IPS-NIHi7 (cell line): Measurements from ENCODE around the gene SEMA4D.

Experiments
- DNase-seq: peaks from one replicate; pipeline ENCODE4 v3.0.0; 2012; ENCODE audit warnings: mixed read lengths; ENCODE audit errors: extremely low spot score

The SEMA4D gene

DNA sequence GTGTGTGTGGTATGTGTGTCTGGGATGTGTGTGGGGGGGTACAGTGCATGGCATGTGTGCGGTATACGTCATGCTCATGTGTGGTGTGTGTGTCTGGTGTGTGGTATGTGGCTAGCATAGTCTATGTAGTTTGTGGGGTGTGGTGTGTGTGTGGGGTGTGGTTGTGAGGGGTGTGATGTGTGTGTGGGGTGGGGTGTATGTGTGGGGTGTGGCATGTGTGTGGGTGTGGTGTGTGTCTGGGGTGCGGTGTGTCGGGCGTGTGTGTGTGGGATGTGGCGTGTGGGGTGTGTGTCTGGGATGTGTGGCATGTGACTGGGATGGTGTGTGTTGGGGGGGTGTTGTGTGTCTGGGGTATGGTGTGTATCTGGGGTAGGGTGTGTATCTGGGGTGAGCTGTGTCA is 127.3 kb downstream of the SEMA4D start:
- no peak for DNase-seq

DNA sequence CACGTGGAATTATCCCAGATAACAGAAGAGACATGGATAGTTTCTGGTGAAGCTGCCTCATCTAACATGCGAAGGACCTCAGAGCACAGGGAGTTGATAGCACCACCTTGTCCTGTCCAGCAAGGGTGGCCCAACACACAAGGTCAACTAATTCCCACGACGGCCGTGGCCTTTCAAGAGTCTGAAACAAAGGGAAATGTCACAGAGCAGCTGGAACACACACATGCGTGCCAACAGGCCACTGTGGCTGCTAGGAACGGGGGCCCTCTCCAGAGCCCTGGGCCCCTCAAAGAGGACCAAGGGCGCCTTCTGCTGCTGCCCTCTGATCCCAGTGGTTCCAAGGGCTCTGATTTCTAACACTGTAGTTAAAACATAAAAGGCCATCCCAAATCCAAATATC is 128.9 kb downstream of the SEMA4D start:
- DNase-seq: no peak

DNA sequence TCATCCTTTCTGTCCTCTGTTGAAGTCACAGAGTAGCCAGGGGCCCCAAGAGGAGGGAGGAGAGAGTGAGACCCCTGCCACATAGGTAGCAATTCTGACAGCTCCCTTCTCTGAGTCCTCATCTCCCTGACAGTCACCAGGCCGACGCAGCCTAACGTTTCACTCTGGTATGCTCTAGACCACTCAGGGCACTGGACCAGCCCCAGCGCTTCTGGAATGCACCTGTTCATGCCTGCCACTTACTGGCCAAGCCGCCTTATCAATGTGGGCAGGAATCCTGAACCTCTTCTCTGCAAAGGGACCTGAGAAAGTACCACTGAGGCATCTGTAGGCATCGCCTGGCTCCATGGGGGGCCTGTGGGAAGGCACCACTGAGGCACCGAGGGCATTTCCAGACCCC is 129.4 kb downstream of the SEMA4D start:
- DNase-seq: no peak

DNA sequence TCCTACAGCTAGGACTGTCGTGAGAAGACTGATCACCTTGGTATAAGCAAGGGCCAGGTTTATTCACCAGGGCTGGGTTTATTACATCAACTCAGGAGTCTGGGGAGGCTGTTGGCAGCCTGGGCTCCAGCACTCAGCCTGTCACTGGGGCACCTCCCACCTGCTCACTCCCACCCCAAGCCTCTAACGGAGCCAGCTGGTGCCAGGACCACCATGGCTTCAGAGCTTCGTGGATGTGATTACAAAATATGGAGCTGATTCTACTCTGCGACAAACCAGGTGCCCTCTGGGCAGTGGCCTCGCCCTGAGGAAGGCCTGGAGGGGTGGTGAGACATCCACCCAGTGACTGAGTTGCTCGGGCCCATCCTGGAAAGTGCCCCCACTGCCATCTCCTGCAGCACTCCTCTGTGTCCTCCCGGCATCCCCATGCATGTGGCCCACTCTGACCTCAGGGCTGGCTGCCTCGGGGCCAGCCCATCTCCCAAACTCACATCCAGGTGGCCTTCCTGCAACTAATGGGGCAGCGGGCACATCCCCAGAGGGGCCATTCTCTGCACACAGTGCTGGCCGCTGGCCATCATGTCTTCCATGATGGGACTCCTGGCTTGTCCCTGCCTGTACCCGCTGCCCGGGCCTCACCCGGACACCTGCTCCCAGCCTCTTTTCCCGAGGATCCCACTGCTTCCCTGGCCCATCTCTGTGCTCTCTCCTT is 130.0 kb downstream of the SEMA4D start:
- no peak for DNase-seq

DNA sequence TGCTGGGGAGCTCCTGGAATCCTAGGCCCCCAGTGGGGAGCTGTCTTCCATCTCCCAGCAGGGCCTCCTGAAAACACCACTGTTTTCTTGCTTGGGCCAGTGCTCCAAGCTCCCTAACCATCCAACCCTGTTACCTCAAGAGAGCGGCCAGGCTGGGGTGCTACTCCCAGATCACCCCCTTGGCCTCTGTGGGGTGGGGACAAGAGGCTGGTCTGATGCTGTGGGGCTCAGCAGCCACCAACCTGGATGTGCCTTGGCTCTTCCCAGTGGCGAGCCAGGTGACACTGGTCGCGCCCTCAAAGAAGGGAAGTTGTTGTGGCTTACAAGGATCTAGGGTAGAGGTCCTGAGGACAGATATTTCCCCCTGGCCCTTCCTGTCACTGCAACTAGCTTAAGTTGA is 130.6 kb downstream of the SEMA4D start:
- DNase-seq: no peak

DNA sequence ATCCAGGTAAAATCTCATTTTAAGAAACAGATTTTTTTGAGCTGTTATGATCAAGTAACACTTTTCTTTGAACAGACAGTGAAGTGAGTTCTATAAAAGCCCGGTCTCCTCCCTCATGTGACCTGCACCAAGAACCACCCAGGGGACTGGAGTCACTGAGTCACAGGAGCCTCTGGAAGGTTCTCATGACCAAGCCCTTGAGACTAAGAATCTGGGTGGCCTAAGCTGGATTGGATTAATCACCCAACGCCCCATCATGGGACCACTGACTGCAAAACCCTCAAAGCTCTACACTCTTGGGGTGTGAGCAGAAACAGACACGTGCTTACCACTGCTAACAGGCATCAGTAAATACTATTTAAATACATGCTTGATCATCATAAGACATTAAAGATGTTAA is 131.2 kb downstream of the SEMA4D start:
- no peak for DNase-seq

DNA sequence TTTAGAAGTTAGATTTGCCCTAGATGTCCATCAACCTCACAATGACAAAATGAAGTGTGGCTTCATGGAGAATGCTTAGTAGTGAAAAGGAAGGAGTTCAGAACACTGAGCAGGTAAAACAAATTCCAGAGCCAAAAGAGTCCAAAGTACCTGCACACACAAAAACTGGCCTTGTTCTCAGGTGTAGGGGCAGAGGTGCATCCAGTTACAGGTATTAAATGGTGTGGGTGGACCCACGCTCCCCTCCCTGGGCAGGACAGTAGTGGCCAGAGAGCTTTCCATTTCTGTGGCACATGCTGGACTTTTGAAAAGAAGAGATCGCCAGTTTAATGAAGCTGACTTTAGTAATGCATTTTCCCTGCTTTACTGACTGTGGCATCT is 132.4 kb downstream of the SEMA4D start:
- DNase-seq: no peak

DNA sequence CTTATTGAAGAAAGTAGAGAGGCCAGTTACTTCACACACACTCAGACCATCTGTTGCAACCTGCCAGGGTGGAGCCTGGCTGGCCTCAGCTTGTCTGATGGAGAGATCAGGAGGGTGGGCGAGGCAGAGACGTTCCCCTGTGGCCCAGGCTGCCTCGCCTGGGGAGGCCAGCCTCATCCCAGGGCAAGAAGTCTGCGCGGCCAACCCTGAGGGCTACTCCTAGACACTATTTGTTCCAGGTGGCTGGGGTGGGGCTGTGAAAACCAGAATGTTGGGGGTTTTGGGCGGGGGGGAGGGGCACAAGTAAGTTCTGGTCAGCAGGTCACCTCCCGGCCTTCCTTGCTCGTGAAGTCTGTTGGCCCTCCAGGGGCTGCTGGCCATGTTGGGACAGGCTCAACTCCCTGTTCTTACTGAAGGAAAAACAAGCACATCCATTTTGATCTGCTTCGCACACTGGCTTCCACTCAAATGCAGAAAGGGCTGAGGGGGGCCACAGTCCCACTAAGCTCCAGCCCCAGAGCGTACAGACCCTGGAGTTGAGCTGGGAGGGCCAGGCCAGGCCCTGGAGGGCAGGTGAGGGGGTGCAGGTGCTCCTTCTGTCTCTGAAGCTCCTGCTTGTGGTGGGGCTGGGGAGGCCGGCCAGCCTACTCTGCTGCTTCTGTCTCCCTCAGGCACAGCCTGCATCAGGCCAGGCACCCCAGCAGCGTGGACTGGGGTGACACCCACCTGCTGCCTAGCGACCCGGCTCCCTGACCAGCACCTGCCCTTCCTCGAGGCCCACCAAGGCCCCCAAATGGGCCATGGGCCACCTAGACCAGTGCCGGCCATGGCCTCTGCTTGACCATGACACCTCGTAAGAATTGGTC is 133.0 kb downstream of the SEMA4D start:
- no peak for DNase-seq

DNA sequence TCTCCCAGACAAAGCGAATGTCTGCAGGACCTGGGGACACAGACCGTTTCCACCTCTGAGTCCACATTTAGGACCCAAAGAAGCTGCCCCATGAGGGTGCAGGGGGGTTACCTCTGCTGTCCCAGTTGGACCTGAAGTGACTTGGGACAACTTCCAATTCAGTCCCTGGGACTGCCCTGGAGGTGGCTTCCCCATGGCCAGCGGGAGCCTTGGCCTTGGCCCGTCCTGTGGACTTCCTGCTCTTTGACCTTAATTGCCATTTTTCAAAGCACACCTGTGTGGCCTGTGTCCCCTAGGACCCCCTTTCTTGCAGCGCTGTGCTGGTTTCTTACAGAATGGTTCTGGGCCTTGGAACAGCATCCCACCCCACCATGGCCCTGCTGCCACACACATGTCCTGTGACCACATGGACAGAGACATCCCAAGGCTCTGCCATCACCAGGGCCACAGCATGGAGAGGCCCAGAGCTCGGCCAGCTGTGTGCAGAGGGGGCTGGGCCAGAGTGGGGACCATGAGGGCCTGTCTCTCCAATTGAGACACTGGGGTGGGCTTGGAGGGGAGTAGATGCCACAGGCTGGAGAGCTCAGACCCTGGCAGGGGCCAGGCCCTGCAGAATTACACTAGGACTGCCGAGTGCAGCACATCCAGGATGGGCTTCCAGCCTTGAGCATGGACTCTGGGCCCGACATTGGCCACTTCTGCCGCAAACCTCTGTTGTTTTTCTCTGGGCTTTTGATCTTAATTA is 133.8 kb downstream of the SEMA4D start:
- no peak for DNase-seq

DNA sequence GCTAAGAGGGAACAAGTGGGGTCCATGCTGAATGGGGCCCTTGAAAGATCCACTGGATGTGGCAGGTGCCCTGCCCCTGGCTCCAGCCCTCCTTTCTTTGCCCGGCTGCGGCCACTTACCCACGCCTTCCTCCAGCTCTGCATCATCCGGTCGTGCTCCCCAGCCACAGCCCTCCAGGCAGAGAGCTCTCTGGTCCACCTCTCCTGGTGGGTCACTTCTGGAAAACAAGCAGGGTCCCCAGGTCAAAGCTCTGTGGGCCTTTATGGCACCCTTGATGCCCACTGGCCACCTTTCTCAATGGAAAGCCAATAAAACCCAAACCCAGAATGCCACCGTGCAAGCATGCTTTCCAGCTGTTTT is 134.6 kb downstream of the SEMA4D start:
- no peak for DNase-seq

DNA sequence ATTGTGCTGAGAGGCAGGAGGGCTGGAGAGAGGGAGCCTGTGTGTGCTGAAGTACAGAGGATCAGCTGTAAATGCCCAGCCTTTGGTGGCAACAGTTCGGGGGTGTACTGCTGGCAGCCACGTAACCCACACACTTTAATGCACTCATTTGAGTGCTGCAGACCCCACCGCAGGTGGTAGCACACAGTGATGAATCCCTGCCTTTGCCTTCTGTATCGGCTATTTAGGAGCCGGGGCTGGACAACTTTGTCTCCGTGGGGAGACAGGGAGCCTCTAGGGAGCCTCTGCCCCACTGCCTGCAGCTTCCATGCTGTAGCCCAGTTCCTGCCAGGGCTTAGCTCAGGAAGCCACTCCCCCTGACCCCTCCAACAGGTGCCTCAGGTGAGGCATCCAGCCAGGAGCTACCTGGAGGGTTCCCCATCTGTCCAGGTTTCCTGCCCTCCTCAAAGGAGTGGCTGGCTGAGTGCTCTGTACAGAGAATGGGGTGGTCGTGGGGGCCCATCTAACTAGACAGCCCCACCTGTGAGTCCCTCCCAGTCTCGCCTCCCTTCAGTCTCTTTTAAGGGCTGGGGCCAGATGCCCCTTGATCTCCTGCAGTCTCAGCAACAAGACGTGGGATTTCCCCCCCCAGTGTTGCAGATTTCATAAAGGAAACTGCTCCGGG is 135.1 kb downstream of the SEMA4D start:
- DNase-seq: no peak

DNA sequence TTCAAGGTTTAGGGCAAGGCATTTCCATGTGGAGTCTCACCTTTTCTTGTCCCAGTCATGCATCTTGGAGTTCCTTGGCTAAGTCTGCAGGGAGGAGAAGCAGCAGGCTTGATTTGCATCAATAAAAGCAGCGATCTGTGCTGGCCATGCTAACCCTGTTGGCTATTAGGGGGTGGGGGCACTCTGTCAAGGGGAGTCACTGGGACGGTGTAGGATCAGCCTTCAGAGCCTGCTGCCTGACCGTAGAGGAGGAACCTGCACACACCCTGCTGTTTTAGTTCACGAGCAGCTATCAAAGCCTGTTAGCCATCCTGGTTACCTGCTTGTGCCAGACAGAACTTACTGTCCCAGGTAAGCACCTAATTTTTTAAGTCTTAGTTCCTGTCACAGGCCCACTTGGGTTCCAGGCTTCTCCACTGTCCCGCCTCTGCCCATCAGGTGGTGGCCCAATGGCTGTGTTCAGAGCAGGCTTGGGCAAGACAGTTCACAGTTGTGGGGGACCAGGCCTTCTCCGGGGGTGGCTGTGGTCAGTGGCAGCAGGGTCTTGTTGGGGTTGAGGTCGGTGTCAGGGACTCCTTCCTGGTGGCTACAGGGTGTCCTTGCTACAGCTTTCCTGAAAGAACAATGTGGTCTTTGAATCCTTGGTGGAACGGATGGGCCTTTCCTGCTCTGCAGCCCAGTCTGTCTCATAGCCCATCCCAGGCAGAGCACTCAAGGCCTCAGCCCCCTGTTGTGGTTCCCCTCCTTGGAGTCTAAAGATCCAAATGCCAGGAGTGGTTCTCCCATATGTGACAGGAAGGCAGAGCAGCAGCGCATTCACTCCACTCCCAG is 135.9 kb downstream of the SEMA4D start:
- no peak for DNase-seq

DNA sequence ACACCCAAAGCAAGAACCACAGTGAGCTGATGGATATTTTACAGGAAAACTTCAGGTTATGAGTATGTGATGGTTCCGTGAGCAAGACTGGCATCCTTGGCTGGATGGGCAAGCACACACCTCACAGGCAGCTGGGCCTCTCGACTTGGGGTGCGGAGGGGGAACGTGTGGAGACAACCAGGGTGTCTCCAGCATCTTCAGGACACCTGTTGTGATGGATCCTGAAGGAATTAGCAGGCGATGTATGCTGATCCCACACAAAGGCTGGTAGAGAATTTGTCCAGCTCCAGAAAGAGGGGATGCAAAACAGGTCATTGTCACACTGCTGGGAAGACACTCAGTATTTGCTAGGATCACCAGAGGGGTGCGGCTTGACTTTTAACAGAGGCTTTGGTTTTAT is 136.9 kb downstream of the SEMA4D start:
- DNase-seq: no peak

DNA sequence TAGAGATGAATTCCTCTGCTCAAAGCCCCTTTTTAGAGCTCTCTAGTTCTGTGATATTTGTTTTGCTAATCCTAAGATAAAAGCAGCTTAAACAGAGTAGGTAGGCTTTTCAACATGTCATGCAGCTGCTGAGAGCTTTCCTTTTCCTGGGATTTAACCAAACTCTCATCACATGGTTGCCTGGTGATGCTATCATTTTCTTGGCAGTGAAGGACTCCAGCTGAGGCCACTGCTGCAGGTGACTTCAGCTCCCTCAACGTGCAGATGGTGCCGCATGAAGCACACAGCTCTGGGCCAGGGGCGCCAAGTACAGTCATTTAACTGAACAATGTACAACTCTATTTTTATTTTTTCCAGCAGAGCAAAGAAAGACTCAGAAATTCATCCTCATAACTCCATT is 137.4 kb downstream of the SEMA4D start:
- no peak for DNase-seq

DNA sequence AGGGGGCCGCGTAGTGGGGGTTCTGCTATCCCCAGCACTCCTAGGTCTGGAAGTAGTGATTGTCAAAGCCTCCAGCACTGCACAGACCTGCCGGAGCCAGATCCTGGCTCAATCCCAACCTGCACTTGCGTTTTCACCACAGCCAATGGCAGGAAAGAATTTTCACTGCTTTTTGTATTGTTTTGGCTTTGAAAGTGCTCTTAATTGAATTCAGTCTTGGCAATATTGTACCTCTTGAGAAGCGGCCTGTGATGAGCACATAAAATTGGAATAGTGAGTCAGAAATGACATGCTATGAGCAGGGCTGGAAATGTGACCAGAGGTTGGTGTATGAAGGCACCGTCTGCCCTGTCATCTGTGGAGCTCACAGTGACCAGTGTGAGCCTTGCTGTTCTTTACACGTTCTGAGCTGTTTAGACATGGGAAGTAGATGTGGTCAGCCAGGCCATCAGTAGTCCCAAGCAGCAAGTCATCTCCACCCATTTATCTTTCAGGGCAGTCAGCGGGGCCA is 138.1 kb downstream of the SEMA4D start:
- DNase-seq: no peak

DNA sequence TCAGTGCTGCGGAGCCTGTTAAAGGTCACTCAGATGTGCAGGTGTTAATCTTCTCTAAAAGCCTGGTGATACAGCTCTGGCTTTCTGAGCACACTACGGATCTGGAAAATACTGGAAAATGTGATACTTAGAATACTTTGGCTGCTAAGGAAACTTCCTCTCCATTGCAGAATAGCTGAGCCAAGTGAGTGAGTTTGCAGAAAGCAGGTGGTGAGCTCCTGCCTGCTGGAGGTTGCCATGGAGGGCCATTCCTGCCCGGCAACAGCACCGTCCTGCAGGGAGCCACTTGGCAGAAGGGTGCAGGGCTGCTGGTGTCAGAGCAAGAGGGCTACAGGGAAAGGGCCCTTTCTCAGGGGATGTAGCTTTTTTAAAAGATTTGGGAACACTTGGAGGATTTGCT is 138.9 kb downstream of the SEMA4D start:
- no peak for DNase-seq

DNA sequence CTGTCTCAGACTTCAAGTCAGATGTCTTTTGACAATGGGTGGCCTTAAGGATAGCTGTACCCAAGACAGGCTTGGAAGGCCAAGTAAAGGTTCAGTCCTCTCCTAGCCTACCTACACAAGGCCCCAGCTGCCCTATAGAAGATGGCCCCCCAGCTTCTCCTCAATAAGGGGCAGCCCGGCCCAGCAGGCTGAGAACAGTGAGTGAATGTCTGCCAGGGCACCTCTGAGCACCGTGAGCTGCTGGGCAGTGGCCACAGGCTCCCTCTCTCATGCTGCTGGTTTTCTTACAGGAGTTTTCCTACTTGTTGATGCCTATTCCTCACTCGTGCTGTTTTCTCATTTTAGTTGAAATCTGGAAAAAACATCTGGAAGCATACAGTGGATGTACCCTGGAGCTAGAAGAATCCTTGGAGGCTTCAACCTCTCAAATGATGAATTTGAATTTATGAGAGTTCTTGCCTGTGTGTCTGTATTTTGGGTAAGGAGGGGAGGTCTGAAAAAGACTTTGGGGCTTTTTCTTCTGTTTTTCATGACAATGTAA is 139.5 kb downstream of the SEMA4D start:
- DNase-seq: no peak

DNA sequence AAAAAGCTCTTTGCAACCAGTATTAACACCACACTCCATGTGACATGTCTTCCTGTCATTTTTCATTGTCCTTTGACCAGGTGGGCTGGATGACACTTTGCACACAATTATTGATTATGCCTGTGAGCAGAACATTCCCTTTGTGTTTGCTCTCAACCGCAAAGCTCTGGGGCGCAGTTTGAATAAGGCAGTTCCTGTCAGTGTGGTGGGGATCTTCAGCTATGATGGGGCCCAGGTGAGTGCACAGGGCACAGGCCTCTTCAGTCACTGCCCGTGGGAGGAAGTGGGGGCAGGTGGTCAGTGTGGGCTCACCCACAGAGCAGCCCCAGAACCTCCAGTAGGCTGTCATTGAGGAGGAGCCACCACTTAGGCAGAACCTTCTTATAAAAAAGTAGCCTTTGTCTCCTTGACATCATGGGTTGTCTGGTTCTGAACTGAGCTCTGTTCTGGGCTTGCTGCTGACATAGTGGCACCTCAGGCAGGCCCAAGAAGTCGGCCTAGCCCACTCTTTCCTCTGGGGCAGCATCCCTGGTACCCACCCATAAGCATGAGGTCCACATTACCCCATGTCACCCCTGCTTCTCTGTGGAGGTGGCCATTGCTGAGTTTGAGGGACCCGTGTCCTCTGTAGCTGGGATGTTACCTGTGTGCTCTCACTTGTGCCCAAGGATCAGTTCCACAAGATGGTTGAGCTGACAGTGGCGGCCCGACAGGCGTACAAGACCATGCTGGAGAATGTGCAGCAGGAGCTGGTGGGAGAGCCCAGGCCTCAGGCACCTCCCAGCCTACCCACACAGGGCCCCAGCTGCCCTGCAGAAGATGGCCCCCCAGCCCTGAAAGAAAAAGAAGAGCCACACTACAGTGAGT is 140.3 kb downstream of the SEMA4D start:
- DNase-seq: no peak

DNA sequence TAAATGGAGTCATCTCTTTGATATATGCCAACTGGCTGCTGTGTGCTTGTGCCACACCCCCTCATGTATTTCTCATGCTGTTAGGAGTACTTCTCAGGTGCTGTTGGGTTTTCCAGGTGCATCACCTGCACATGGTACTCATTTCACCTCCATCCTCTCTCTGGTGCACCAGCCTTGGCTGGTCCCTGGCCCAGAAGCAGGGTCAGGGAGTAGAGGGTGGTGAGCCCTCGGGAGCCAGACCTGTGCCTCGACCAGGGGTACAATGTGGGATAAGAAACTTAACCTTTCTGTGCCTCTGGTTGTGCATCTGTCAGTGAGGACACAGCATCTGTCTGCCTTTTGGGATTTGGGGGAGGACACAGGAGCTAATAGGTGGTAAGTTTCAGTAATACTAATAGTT is 141.1 kb downstream of the SEMA4D start:
- no peak for DNase-seq

DNA sequence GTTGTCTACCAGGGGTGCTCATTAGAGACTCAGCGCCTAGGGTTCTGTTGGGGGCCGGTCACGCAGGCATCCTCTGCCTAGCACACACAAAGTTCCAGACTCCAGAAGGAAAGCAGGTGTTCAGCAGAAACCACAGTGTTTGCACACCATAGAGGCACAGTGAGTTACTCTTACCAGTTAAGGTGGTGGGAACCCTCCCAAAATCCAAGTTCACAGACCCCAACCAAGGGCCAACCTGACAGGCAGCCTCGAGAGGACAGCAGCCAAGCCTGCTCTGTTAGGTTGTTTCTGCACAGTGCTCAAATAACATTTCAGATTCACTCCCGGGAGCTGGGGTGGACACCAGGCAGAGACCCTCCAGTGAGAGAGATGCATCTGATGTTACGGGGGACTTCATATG is 143.4 kb downstream of the SEMA4D start:
- no peak for DNase-seq
